ENCODE data around the gene LPCAT1.
"Not testable (repeated sequence)": the region's sequence is repeated elsewhere in the genome, so short reads cannot be mapped to it uniquely, and the experiment has no call there.

Gene LPCAT1

GRCh38 chr5:1509346-1510085 is 14.2 kb downstream of the LPCAT1 start:
- DNase-seq (ENCODE audit: low read depth in 2 of 2): no peak

DNA sequence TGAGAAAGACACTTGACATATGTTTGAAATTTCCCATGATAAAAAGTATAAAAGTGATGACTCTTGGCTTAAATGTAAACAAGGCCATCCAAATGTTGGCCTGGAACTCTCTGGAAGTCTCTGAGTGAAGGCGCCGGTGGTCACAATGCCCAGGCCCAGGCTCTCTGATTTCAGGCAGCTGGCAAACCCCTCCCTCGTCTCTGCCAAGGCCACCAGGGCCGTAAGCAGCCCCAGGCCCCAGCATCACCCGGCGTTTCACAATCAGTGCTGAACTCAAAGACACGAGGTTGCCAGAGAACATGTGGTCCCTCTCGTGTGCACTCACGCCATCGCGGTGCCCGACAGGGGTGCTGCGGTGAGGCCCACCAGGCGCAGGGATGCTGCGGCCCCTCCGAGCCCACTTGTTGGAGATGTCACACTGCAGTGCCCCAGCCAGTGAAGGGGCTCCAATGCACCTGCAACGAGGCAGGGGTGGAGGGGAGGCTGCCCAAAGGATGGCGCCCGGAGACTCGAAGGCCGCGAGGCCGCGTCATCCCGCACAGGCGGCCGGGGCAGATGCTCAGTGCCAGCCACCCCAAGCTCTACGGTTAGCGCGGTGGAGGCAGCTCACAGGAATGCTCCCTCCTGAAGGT is 15.0 kb downstream of the LPCAT1 start:
- DNase-seq (ENCODE audit: low read depth in 2 of 2): no peak

DNA sequence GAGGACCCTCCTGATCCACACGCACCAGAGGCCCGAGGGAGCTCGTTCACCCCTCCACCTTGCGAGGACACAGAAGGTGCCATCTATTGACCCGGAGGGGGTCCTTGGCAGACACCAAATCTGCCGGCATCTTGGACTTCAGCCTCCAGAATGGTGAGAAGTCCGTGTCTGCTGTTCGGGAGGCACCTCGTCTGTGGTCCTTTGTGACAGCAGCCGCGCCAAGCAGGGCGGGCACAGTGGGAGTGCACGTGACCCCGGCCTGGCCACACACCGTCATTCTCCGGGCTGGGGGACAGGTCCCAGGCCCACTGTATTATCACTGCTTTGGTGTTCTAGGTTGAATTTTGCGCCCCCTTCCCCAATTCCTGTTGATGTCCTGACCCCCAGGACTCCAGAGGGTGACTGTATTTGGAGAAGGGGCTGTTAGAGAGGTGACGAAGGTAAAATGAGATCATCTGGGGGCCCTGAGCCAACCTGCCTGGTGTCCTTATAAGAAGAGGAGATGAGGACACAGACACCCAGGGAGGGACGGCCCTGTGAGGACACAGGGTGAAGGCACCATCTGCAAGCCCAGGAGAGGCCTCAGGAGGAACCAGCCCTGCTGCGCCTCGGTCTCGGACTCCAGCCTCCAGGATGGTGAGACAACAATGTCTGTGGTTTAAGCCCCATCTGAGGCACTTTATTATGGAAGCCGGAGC is 15.7 kb downstream of the LPCAT1 start:
- no peak for DNase-seq (ENCODE audit: low read depth in 2 of 2)

DNA sequence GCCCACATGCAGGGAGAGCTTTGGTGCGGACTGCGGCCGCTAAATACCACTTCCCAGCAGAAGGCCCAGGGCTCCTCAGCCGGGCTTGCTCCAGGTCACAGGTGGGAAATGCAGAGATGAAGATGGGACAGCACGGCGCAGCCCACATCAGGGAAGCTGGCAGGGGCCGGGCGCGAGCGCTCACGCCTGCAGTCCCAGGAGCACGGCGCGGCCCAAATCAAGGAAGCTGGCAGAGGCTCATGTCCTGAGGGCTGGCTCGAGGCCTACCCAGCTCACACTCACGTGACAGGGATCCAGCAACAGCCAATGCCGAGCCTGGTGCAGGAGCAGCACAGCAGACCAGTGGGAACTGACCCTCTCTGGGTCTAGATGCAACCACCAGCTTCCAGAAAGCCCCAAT is 16.3 kb downstream of the LPCAT1 start:
- DNase-seq (ENCODE audit: low read depth in 2 of 2): no peak

DNA sequence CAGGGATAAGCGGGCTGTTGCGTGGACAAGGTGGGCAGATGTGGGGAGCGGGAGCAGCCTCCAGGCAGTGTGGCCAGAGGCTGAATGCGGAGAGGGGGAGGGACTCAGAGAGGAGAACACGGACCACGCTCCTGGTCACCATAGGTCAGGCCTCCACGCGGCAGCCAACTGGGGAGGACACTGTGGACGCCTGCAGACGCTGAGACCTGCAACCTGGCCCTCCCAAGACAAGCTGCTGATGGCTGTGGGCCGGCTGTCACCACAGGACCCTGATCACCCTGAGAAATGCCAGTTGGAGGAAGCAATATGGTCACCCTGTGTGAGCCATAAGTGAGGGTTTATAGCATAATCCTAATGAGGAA is 16.8 kb downstream of the LPCAT1 start:
- DNase-seq (ENCODE audit: low read depth in 2 of 2): no peak

GRCh38 chr5:1506242-1507013 is 17.3 kb downstream of the LPCAT1 start:
- DNase-seq (ENCODE audit: low read depth in 2 of 2): no peak

- DNase-seq (ENCODE audit: low read depth in 2 of 2): no peak
Measured at GRCh38 chr5:1505506-1506241, 18.1 kb downstream of the LPCAT1 start.

DNA sequence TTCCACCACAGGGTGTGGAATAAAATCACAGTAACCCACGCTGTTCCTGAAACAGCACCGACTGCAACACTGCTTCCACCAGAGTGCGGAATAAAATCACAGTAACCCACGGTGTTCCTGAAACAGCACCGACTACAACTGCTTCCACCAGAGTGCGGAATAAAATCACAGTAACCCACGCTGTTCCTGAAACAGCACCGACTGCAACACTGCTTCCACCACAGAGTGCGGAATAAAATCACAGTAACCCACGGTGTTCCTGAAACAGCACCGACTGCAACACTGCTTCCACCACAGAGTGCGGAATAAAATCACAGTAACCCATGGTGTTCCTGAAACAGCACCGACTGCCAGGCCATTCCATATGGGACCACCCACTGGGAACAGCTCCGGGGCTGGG is 18.7 kb downstream of the LPCAT1 start:
- DNase-seq (ENCODE audit: low read depth in 2 of 2): not testable (repeated sequence)

DNA sequence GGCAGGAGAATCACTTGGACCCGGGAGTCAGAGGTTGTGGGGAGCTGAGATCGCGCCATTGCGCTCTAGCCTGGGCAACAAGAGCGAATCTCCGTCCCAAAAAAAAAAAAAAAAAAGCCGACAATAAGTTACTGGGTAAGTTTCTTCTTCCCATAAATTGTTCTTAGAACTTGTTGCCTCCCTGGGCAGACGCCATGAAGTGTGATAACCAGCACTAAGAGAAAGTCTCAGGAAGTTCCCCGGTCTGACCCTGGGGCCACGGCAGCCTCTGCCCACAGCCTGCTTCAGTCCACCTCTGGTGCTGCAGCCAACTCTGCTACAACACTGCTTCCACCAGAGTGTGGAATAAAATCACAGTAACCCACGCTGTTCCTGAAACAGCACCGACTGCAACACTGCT is 19.1 kb downstream of the LPCAT1 start:
- no peak for DNase-seq (ENCODE audit: low read depth in 2 of 2)

DNA sequence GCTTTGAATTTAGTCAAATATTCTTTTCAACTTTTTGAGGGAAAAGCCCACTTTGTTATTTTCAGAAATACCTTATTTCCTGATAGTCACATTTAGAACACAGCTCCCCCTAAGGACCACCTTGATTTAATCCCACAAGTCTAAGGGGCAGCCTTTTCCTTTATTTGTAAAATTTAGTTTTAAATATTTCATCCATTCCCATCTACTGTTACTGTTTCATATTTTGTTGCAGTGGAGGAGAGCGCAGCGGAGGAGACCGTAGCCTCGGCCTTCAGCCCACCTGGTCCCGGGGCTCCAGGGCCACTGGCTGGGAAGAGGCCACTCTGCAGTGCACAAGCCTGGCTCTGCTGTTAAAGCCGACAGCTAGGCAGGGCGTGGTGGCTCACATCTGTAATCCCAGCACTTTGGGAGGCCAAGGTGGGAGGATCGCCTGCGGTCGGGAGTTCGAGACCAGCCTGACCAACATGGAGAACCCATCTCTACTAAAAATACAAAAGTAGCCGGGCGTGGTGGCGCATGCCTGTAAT is 19.6 kb downstream of the LPCAT1 start:
- no peak for DNase-seq (ENCODE audit: low read depth in 2 of 2)

DNA sequence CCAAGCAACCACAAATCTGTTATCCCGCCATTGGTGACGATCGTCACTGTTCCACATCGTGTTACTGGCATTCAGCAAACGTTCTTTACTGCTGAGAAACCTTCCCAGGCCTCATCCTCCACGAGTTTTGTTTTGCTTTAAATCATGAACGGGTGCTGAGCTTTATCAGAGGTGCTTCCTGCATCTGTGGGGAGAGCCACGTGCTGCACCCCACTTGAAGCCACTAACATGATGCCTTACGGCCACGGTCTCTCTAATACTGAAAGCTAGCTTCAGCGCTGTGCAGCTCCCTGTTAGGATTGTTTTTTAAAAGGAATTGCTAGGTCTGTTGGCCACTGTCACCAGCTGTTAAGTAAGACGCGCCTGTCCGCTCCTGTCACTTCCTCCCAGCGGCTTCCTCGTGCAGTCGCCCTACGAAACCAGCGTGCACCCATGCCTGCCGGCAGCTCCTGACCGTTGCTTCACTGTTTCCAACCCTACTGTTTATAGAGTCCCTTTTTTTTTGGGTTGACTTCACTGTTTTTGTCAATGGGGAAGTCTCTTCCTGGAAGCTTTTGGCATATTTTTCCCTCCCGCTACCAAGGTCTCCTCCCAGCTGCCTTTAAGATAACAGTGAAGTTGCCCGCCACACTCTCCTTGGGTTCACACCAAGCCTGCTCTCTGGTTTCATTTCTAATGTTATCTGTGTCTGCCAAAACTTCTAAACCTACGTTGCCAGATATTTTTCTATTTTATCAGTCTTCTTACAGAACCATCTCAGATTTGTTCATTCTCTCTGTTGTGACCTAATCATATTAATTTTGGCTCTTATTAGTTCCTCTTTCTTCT is 20.3 kb downstream of the LPCAT1 start:
- no peak for DNase-seq (ENCODE audit: low read depth in 2 of 2)

DNA sequence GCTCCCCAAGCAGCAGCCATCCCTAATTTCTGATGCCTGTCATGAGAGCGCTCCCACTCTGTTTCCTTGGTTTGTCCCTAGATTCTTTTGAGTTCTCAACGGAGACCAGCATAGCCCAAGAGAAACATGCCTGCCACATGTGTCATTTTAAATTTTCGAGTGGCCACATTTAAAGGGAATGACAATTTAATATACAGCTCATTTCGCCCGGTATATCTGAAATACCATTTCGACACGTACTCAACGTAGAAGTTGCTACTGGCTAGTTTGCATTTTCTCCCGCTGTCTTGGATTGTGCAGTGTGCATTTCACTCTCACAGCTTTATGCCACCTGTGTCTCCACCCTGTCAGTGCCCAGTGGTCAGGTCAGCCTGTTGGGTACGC is 21.0 kb downstream of the LPCAT1 start:
- DNase-seq (ENCODE audit: low read depth in 2 of 2): no peak

DNA sequence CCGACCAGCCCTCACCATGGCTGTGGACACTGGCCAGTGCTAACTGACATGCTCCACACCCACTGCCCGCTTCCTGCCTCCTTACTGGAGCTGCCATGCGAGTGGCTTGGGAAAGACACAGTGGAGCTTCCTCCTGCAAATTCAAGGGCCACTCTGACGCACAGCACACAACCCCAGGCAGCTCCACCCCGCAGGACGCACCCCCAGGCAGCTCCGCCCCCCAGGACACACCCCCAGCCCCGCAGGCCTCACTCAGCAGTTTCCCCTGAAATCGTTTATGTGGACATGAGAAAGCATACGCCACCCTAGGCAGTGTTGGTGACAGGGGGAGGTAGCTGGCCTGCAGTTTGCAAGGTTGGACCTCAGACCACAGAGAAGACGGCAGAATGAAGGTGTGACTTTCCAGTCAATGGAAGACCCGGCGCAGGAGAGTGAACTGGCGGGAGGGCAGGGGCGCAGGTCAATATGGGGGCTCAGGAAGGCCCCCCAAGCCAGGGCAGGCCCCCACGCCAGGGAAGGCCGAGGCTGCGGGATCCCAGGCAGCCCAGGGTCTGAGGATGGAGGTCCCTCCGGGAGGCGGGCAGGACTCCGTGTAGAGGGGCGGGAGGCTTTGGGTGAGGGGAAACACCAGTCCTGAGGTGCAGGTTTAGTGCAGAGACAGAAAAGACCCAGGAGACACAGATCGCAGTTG is 21.6 kb downstream of the LPCAT1 start:
- DNase-seq (ENCODE audit: low read depth in 2 of 2): no peak

- DNase-seq (ENCODE audit: low read depth in 2 of 2): no peak
Measured at GRCh38 chr5:1501372-1502045, 22.3 kb downstream of the LPCAT1 start.

GRCh38 chr5:1500411-1501091 is 23.2 kb downstream of the LPCAT1 start:
- DNase-seq (ENCODE audit: low read depth in 2 of 2): no peak

DNA sequence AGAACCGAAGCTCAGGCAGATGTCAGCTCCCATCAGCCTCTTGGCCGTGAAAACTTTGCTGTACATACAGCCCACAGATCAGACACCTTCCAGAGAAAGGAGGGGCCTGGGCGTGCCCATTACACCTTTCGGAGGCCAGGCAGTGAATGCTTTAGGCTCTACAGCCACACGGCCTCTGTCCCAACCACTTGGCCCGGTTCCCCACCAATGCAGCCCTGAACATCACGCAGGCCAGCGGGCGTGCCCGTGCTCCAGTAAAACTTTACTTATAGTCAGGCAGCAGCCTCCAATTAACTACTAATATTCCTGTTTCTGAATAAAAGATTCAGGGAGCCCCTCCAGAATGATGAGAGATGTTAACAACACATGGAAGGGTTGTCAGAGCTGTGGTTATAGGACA is 23.9 kb downstream of the LPCAT1 start:
- DNase-seq (ENCODE audit: low read depth in 2 of 2): no peak

- no peak for DNase-seq (ENCODE audit: low read depth in 2 of 2)
Measured at GRCh38 chr5:1498623-1499416, 24.9 kb downstream of the LPCAT1 start.
